Epithelial cell of esophagus (primary cell): ENCODE results near the gene IGFBP5.

Experiments
- DNase-seq: peaks from one replicate; pipeline ENCODE4 v3.0.0; 2010; ENCODE audit warnings: low read depth
- H3K4me3 ChIP-seq: 2 replicates; pipeline ENCODE4 v1.5.1; 2011; ENCODE audit warnings: mild to moderate bottlenecking, low read length, control low read depth
- TF ChIP-seq, protein P1 (sequence below): IDR thresholded peaks from 2 replicates; pipeline ENCODE4 v1.5.1; 2011; ENCODE audit warnings: low read depth, mild to moderate bottlenecking, low read length, control low read depth, inconsistent platforms; ENCODE audit not compliant: insufficient read depth; ENCODE audit errors: missing control alignments

Gene IGFBP5

DNA sequence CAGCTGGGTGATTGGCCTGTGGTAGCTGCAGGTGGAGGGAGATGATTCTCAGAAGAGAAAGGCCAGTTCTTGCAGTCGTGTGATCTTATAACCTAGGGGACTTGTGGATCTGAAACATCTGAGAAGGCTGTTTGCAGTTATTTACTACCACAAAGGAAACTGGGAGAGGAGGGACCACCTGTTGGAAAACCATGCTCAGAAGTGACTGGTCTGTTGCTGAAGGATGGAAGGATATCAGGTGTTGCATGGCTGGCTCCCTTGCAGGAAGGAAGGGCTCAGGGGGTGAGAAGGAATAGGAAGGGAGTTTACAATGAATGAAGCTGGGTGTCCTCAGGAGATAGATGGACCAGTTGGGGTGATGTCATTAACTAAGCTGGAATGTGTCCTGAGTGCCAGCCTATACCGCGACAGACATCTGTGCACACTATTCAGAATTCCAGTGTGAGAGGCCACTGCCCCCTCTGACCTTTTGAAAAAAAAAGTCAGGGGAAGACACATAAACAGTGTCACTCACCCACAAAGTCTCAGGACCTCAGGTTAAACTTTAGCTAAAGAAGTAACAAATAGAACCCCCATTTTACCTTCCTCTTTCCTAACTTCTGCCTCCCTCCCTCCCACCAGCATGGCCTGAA, 44.6 kb downstream of the IGFBP5 start:
- TF ChIP-seq, protein P1, sequence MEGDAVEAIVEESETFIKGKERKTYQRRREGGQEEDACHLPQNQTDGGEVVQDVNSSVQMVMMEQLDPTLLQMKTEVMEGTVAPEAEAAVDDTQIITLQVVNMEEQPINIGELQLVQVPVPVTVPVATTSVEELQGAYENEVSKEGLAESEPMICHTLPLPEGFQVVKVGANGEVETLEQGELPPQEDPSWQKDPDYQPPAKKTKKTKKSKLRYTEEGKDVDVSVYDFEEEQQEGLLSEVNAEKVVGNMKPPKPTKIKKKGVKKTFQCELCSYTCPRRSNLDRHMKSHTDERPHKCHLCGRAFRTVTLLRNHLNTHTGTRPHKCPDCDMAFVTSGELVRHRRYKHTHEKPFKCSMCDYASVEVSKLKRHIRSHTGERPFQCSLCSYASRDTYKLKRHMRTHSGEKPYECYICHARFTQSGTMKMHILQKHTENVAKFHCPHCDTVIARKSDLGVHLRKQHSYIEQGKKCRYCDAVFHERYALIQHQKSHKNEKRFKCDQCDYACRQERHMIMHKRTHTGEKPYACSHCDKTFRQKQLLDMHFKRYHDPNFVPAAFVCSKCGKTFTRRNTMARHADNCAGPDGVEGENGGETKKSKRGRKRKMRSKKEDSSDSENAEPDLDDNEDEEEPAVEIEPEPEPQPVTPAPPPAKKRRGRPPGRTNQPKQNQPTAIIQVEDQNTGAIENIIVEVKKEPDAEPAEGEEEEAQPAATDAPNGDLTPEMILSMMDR = no peak
- no peak overlapping the region for H3K4me3 ChIP-seq
- no peak for DNase-seq

DNA sequence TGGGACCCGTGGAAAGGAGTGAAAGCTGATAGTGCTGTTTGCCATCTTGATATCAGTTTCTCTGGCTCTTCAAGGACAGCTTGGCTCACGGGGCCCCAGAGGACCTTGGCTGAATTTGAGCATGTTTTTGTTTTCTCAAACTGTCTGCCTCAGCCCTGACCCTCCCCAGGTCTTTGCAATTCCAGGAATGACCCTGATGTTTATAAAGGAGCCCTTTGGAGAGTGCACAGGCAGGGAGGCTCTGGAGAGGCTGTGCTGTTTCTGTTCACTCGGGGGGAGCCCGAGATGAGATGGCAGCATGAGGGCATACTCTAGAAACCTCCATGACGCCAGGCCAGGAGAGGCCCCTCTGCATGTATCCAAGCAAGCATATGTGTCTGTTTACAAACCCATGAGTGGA, 45.8 kb downstream of the IGFBP5 start:
- DNase-seq = no peak
- TF ChIP-seq, protein P1 = no peak
- no peak overlapping the region for H3K4me3 ChIP-seq

DNA sequence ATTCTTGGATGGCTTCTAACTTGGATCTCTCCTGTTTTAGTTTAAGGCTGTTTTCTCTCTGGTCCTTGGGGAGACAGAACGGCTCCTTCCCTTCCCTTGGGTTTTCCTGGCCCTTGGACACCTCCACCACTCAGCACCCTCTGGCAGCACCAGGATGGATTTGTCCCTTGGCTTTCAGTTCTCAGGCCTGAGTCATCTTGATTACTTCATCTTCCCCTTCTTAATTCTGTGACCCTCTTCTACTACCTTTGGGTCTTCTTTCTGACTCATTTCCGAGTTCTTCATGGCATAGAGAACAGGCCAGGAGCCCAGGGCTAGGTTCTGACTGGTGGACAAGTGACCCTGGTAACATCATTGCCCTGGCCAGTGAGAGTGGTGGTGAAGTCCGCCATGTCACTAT, 47.2 kb downstream of the IGFBP5 start:
- DNase-seq = peak; percentile 53
- H3K4me3 ChIP-seq = no peak overlapping the region
- TF ChIP-seq, protein P1 = no peak

DNA sequence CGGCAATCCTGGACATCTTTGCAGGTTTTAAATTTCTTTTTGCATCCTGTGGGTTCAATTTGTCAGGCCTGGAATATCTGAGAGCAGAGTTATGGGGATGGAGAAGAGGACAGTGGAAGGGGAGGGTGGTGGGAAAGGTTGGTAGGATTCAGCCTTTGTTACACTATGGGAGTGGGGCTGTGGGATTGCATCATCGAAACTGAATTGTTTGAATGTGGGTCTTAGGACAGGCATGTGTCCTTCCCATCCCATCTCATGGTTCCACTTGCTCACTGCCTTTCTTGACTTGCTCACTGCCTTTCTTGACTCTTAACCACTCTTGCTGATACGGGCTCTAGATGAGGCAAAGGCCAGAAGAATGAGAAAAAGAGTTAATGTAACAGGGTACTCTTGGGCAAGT, 49.2 kb downstream of the IGFBP5 start:
- TF ChIP-seq, protein P1 = no peak
- no peak for DNase-seq
- H3K4me3 ChIP-seq = no peak overlapping the region

DNA sequence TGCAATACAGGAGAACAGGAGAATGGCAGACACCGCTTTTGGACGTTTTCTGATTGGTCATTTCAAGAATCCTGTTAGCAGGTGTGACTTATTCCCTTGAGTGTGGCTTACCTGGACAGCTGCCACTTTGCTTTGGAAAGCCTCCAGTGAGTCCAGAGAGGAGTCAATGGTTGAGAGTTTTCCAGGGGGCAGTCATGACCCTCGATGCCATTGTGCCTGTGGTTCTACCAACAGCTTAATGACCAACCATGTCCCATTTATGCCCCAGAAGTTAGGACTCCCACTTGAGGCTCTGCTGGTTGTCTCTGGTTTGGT, 49.8 kb downstream of the IGFBP5 start:
- H3K4me3 ChIP-seq = no peak overlapping the region
- no peak for DNase-seq
- TF ChIP-seq, protein P1 = no peak

DNA sequence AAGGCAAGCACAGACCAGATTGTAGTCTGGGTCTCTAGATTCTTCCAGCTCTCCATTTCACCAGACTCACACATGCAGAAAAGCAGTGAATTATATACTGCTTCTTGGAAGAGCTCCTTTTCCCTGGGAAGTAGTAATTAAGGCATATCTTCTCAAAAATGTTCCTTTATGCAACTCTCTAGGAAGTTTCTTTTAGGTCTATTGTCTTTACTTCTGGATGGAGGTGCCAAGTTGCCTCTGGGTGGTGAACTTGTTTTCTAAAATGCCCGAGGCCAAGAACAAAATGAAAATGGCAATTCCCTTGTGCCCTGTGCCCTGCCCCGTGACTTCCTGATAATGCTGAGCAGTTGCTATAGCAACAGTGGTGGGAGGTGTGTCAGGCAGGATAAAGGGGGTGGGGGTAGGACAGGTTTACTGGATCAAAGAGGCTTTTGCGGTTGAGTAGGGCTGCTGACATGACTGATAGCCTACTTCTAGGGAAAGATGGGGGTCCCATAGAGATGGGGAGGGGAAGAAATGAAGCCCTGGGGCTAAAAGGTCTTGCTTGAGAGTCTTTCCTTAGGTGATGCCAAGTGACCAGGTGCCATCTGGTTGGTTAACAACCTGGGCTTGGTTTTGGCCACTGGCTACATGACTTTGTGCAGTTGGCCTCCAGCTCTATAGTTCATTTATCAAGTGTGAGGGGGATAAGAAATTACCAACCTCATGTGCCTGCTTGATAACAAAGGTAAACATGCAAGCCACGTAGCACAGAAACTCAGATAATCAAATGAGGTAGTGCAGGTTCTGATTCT, 50.3 kb downstream of the IGFBP5 start:
- DNase-seq = no peak
- H3K4me3 ChIP-seq = no peak overlapping the region
- TF ChIP-seq, protein P1 = no peak
